Glomerular endothelial cell (primary cell): Measurements from ENCODE around the gene KLHL13. TPM values are rescaled to one million over a fixed set of nuclear protein-coding genes. Genes with fewer than 3 reads are reported as not detected.
"Not testable (repeated sequence)": the region's sequence is repeated elsewhere in the genome, so short reads cannot be mapped to it uniquely, and the experiment has no call there.

Source experiments
- DNase-seq: peaks from one replicate; pipeline ENCODE4 v3.0.0-alpha.2; 2011; ENCODE audit warnings: low read depth, low spot score; ENCODE audit errors: extremely low read depth
- total RNA-seq: library from RNA; depleted of rRNA; stranded (reverse); fragments of >200 nt; gene quantifications from 2 replicates; pipeline ENCODE4 v1.2.3, GENCODE V29; 2015

Gene KLHL13
- total RNA-seq, 1 donor from 2014 or later, result 3.9 TPM

- DNase-seq, result no peak
These were observed 42.4 kb downstream of the KLHL13 start for GRCh38 chrX:118074196-118074595.

- no peak for DNase-seq
These were observed 49.6 kb downstream of the KLHL13 start for GRCh38 chrX:118066867-118067515.

- DNase-seq, result no peak
These were observed 53.6 kb downstream of the KLHL13 start for GRCh38 chrX:118062817-118063615.

- no peak for DNase-seq
These were observed 54.4 kb downstream of the KLHL13 start for GRCh38 chrX:118062048-118062789.

- no peak for DNase-seq
These were observed 57.7 kb downstream of the KLHL13 start for GRCh38 chrX:118058924-118059323.

- no peak for DNase-seq
These were observed 59.7 kb downstream of the KLHL13 start for GRCh38 chrX:118056870-118057269.

- DNase-seq, result no peak
These were observed 66.9 kb downstream of the KLHL13 start for GRCh38 chrX:118049713-118050112.

- no peak for DNase-seq
These were observed 69.0 kb downstream of the KLHL13 start for GRCh38 chrX:118047446-118048186.

GRCh38 chrX:118039591-118039990 lies 77.0 kb downstream of the KLHL13 start:
- DNase-seq, result no peak

- DNase-seq, result no peak
These were observed 77.8 kb downstream of the KLHL13 start for GRCh38 chrX:118038614-118039365.

GRCh38 chrX:118026631-118027030 lies 90.0 kb downstream of the KLHL13 start:
- DNase-seq, result no peak

- no peak for DNase-seq
These were observed 91.4 kb downstream of the KLHL13 start for GRCh38 chrX:118025226-118025625.

GRCh38 chrX:118024482-118024881 lies 92.1 kb downstream of the KLHL13 start:
- no peak for DNase-seq

- DNase-seq, result no peak
These were observed 93.9 kb downstream of the KLHL13 start for GRCh38 chrX:118022753-118023152.

- no peak for DNase-seq
These were observed 100.2 kb downstream of the KLHL13 start for GRCh38 chrX:118016422-118016821.

GRCh38 chrX:118002417-118002816 lies 114.2 kb downstream of the KLHL13 start:
- not testable (repeated sequence) for DNase-seq

- DNase-seq, result no peak
These were observed 116.1 kb downstream of the KLHL13 start for GRCh38 chrX:118000518-118000917.

- no peak for DNase-seq
These were observed 118.4 kb downstream of the KLHL13 start for GRCh38 chrX:117998171-117998570.

- no peak for DNase-seq
These were observed 119.6 kb downstream of the KLHL13 start for GRCh38 chrX:117996918-117997480.

GRCh38 chrX:117996408-117996807 lies 120.2 kb downstream of the KLHL13 start:
- no peak for DNase-seq
